ENCODE measurements around the gene CNTF. TPM values are rescaled to one million over a fixed set of nuclear protein-coding genes. Genes with fewer than 3 reads are reported as not detected.
A peak's percentile ranks its signal among the peaks of the same experiment; 100 is the strongest.

Gene CNTF
- total and polyA plus RNA-seq, 12 donors, result 0.16 to 3.0 (median 0.84) TPM

DNA sequence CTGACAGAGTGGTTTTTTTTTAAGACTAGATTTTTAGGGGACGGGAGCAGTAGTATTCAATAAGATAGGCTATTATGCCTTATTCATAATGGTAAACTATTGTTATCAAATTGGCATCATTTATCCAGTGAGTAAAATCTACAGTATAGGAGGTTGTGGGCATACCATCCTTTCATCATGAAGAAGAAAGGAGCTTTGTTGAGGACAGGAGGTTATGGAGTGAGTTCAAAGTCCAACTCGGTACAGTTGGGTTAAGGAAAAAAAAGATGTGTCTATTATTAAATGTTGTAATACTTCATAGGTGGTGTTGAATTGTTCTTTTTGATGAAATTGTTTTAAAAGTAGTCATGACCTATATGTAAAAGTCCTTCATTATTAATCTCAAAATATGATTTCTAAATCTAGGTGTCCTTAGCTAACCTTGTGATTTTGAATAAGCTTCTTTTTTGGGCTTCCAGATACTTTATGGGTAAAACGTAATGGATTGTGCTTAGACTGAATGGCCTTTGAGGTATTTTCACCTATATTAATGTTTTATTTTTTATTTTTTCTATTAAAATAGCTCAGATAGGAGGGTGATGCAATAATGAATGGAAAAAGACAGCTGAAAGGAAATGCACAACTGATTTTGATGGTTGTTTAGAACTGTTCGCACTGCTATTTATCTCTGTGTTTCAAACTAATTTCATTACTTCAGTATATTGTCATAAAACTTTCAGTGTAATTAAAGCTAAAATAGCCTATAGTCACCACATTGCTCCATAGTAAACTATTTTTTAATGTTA, 15.3 kb upstream of the CNTF start:
- no peak overlapping the region for H3K4me3 ChIP-seq
- TF ChIP-seq POLR2A (IDR thresholded peaks at IDR 0.05), result no peak
- 76 to 78% (median 77%) methylated on average over 4 of the region's 4 CpGs for WGBS, 4 donors
- intact Hi-C loops (cut with DNase I), result no loop called here
- no peak for DNase-seq
- no peaks in the 10 kb centered on the region for H3K27me3 ChIP-seq
- peaks cover 0 to 23% of the 10 kb centered on the region in 2 donors for H3K36me3 ChIP-seq (replicated peaks in 1 of 2)
- H3K9me3 ChIP-seq (replicated peaks in 1 of 3), result no peaks in the 10 kb centered on the region
- H3K27ac ChIP-seq, result no peak overlapping the region
- peaks cover 4 to 26% of the 10 kb centered on the region in 2 donors for H3K4me1 ChIP-seq (replicated peaks in 1 of 2)

DNA sequence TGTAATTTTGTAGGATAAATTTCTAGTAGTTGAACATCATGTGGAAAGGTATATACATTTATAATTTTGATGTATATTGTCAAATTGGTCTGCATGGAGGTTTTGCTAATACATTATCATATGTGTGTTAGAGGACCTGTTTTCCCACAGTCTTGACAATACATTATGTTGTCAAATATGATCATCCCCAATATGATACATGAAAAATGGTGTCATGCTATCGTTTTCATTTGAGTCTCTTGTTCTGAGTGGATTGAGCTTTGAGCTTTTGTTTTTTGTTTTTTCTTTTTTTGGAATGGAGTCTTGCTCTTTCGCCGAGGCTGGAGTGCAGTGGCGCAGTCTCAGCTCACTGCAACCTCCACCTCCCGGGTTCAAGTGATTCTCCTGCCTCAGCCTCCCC, 14.1 kb upstream of the CNTF start:
- DNase-seq, result no peak
- Histone ChIP-seq H3K4me3 (no peak overlapping the region), H3K9me3 (replicated peaks in 1 of 3) (no peaks in the 10 kb centered on the region), H3K36me3 (replicated peaks in 1 of 2) (peaks cover 0 to 35% of the 10 kb centered on the region in 2 donors), H3K4me1 (replicated peaks in 1 of 2) (peaks cover 4 to 26% of the 10 kb centered on the region in 2 donors), H3K27me3 (no peaks in the 10 kb centered on the region), H3K27ac (no peak overlapping the region)
- WGBS, 4 donors, result 88 to 98% (median 91%) methylated on average over 5 of the region's 5 CpGs
- intact Hi-C loops (cut with DNase I), result no loop called here
- TF ChIP-seq, protein P1, sequence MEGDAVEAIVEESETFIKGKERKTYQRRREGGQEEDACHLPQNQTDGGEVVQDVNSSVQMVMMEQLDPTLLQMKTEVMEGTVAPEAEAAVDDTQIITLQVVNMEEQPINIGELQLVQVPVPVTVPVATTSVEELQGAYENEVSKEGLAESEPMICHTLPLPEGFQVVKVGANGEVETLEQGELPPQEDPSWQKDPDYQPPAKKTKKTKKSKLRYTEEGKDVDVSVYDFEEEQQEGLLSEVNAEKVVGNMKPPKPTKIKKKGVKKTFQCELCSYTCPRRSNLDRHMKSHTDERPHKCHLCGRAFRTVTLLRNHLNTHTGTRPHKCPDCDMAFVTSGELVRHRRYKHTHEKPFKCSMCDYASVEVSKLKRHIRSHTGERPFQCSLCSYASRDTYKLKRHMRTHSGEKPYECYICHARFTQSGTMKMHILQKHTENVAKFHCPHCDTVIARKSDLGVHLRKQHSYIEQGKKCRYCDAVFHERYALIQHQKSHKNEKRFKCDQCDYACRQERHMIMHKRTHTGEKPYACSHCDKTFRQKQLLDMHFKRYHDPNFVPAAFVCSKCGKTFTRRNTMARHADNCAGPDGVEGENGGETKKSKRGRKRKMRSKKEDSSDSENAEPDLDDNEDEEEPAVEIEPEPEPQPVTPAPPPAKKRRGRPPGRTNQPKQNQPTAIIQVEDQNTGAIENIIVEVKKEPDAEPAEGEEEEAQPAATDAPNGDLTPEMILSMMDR (IDR thresholded peaks at IDR 0.05), result no peak
- no peak for TF ChIP-seq POLR2A (IDR thresholded peaks at IDR 0.05)

DNA sequence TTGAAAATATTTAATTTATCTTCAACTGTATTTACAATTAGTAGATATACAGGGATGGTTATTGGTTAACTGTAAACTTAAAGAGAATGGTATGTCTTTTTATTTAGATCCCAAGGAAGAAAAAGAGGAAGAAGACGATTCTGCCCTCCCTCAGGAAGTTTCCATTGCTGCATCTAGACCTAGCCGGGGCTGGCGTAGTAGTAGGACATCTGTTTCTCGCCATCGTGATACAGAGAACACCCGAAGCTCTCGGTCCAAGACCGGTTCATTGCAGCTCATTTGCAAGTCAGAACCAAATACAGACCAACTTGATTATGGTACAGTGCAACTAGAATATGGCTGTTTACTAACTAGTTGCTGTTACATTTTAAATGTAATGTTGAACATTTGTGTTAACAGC, 12.7 kb upstream of the CNTF start:
- TF ChIP-seq, protein P1 (IDR thresholded peaks at IDR 0.05), result no peak
- WGBS, 4 donors, result 78 to 95% (median 86%) methylated on average over 8 of the region's 8 CpGs
- H3K27me3 ChIP-seq, result no peaks in the 10 kb centered on the region
- no peak for DNase-seq
- H3K36me3 ChIP-seq (replicated peaks in 1 of 2), result peaks cover 0 to 49% of the 10 kb centered on the region in 2 donors
- H3K4me1 ChIP-seq (replicated peaks in 1 of 2), result peaks cover 4 to 26% of the 10 kb centered on the region in 2 donors
- H3K27ac ChIP-seq, result no peak overlapping the region
- H3K9me3 ChIP-seq (replicated peaks in 1 of 3), result no peaks in the 10 kb centered on the region
- no peak overlapping the region for H3K4me3 ChIP-seq
- intact Hi-C loops (cut with DNase I), result no loop called here

DNA sequence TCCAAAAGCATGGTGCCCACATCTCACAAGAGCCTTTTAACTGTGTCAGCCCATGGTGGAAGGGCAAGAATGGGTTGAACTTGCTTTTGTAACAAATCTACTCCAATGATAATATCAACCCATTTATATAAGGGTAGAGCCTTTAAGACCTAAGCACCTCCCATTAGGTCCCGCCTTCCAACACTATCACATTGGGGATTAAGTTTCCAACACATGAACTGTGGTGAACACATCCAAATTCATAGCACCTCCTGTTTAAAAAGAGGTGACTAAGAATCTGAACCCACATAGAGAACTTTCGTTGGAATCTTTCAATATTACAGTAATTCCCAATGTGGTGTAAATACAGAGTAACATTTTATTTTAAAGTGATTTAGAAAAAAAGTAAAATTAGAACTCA, 9.2 kb upstream of the CNTF start:
- WGBS, 4 donors, result 96 to 97% (median 96%) methylated on average over 2 of the region's 2 CpGs
- TF ChIP-seq POLR2A (IDR thresholded peaks at IDR 0.05), result no peak
- TF ChIP-seq, protein P1 (IDR thresholded peaks at IDR 0.05), result no peak
- Histone ChIP-seq H3K27me3 (no peaks in the 10 kb centered on the region), H3K27ac (no peak overlapping the region), H3K36me3 (replicated peaks in 1 of 2) (peaks cover 0 to 78% of the 10 kb centered on the region in 2 donors), H3K4me3 (no peak overlapping the region), H3K4me1 (replicated peaks in 1 of 2) (peaks cover 0 to 12% of the 10 kb centered on the region in 2 donors), H3K9me3 (replicated peaks in 1 of 3) (no peaks in the 10 kb centered on the region)
- DNase-seq, result no peak
- intact Hi-C loops (cut with DNase I), result no loop called here

DNA sequence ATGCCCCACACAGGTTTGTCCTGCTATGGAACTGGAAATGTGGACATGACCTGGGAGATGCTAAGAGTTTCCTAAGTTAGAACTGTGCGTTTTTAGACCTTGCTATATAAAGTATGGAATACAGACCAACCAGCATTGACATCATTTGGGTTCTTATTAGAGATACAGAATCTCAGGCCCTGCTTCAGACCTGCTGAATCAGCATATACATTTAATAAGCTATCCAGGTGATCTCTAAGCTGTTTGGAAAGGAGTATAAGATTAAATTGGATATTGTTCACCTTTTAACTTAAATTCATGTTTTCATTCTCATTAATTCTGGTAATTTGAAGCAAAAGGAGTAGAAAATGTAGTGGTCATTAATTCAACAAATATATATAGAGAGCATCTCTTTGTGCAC, 6.9 kb upstream of the CNTF start:
- Histone ChIP-seq H3K4me3 (no peak overlapping the region), H3K27me3 (no peaks in the 10 kb centered on the region), H3K9me3 (replicated peaks in 1 of 3) (no peaks in the 10 kb centered on the region), H3K27ac (peak overlapping the region in 2 of 5 donors; percentile 13 to 41), H3K36me3 (replicated peaks in 1 of 2) (peaks cover 0 to 90% of the 10 kb centered on the region in 2 donors), H3K4me1 (replicated peaks in 1 of 2) (peaks cover 4 to 22% of the 10 kb centered on the region in 2 donors)
- TF ChIP-seq POLR2A (IDR thresholded peaks at IDR 0.05), result no peak
- TF ChIP-seq, protein P1 (IDR thresholded peaks at IDR 0.05), result no peak
- intact Hi-C loops (cut with DNase I), result no loop called here
- DNase-seq, result no peak
- WGBS, 4 donors, result 91 to 95% (median 93%) methylated on average over 1 of the region's 1 CpG
